SK-N-SH (cell line): ENCODE results near the gene ZNF692.

ENCODE experiments used
- CTCF ChIP-seq: fragments of 200-600 bp; sonication (generic); IDR thresholded peaks from 2 replicates; pipeline ENCODE4 v1.6.1; 2017; ENCODE audit warnings: antibody characterized with exemption, mild to moderate bottlenecking, moderate library complexity
- EP300 ChIP-seq, 2 experiments: IDR thresholded peaks; 2 replicates each; pipeline versions ENCODE4 v1.4.0 to v1.6.1; 2012; ENCODE audit warnings: borderline replicate concordance in 1 of 2, low read depth in 1 of 2, low read length in 1 of 2
- EZH2phosphoT487 ChIP-seq: fragments of 200-600 bp; sonication (generic); IDR thresholded peaks from 2 replicates; pipeline ENCODE4 v1.6.1; 2017; ENCODE audit warnings: low read depth, mixed run types, mild to moderate bottlenecking, antibody characterized with exemption, moderate library complexity, borderline replicate concordance
- MAX ChIP-seq: IDR thresholded peaks from 2 replicates; pipeline ENCODE4 v1.4.0; 2012; ENCODE audit warnings: low read depth
- MXI1 ChIP-seq: IDR thresholded peaks from 2 replicates; pipeline ENCODE4 v1.6.1; 2012; ENCODE audit warnings: mild to moderate bottlenecking, low read depth, low read length, improper control_type of control experiment
- NFIC ChIP-seq: IDR thresholded peaks from 2 replicates; pipeline ENCODE4 v1.4.0; 2012; ENCODE audit warnings: borderline replicate concordance
- RFX5 ChIP-seq: IDR thresholded peaks from 2 replicates; pipeline ENCODE4 v1.6.1; 2012; ENCODE audit warnings: mild to moderate bottlenecking, improper control_type of control experiment, low read length
- TAF1 ChIP-seq: IDR thresholded peaks from 2 replicates; pipeline ENCODE4 v1.6.1; 2012; ENCODE audit warnings: low read depth, mild to moderate bottlenecking, low read length, moderate library complexity, borderline replicate concordance
- TCF12 ChIP-seq: IDR thresholded peaks from 2 replicates; pipeline ENCODE4 v1.4.0; 2012
- YY1 ChIP-seq: IDR thresholded peaks from 2 replicates; pipeline ENCODE4 v1.4.0; 2012; ENCODE audit warnings: low read depth, mild to moderate bottlenecking
- ZBTB33 ChIP-seq: IDR thresholded peaks from 2 replicates; pipeline ENCODE4 v1.4.0; 2012; ENCODE audit warnings: low read depth, borderline replicate concordance

GRCh38 chr1:248839168-248839555, 19.7 kb downstream of the ZNF692 start:
- TF ChIP-seq YY1 (no peak), MXI1 (no peak), CTCF (no peak), EP300 (IDR thresholded peaks at IDR 0.05; ENCODE audit: borderline replicate concordance in 1 of 2, low read depth in 1 of 2, low read length in 1 of 2) (no peak), EZH2phosphoT487 (no peak), TCF12 (no peak), NFIC (no peak), TAF1 (no peak), RFX5 (no peak), ZBTB33 (no peak), MAX (no peak)
